Tibial nerve (tissue), 3 donors: ENCODE results near the gene ATP5F1D.

Experiments used
- POLR2A ChIP-seq, 2 donors: fragments of 450-650 bp; IDR thresholded peaks; one replicate each; pipeline ENCODE4 v1.6.1; 2017; ENCODE audit warnings: antibody characterized with exemption in 2 of 2, mild to moderate bottlenecking in 2 of 2, moderate library complexity in 2 of 2
- TF ChIP-seq, protein P1 (sequence below), 5 experiments: fragments of 200-600 bp in 3 of 5; fragments of 450-650 bp in 2 of 5; sonication (generic) in 3 of 5; IDR thresholded peaks; one replicate each; pipeline ENCODE4 v1.5.1; 2016 to 2019; ENCODE audit warnings: antibody characterized with exemption in 5 of 5, mild to moderate bottlenecking in 3 of 5, moderate library complexity in 2 of 5

DNA sequence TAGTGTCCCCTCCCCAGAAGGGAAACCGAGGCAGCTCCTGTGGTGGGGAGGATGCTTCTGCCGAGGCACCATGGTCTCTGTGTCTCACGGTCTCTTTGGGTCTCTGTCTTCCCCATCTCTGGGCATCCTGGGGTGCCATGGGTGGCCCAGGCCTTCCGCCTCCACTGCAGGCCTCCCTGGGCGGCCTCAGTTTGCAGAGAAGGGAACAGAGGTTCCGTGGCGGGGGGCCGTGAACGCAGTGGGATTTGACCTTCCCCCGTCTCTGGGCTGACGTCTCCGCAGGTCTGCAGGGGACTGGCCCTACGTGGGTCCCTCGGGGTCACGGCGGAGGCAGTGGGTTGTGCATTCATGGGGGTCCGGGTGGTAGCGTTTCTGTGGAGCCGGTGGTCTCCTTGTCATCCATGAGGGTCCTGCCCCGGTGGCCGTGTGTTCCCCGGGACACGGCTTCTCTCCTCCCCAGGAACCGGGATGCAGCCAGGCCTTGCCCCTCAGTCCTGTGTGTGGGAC is 48.7 kb downstream of the ATP5F1D start:
- no peak for TF ChIP-seq POLR2A (IDR thresholded peaks at IDR 0.05)
- TF ChIP-seq, protein P1, sequence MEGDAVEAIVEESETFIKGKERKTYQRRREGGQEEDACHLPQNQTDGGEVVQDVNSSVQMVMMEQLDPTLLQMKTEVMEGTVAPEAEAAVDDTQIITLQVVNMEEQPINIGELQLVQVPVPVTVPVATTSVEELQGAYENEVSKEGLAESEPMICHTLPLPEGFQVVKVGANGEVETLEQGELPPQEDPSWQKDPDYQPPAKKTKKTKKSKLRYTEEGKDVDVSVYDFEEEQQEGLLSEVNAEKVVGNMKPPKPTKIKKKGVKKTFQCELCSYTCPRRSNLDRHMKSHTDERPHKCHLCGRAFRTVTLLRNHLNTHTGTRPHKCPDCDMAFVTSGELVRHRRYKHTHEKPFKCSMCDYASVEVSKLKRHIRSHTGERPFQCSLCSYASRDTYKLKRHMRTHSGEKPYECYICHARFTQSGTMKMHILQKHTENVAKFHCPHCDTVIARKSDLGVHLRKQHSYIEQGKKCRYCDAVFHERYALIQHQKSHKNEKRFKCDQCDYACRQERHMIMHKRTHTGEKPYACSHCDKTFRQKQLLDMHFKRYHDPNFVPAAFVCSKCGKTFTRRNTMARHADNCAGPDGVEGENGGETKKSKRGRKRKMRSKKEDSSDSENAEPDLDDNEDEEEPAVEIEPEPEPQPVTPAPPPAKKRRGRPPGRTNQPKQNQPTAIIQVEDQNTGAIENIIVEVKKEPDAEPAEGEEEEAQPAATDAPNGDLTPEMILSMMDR (IDR thresholded peaks at IDR 0.05): no peak
